Transverse colon (tissue), 4 donors: ENCODE measurements around the gene TM6SF1.

Experiments
- EP300 ChIP-seq: sonication (generic); formaldehyde crosslinking; IDR thresholded peaks from one replicate; pipeline ENCODE4 v1.6.1; 2017; ENCODE audit warnings: antibody characterized with exemption, low read depth
- POLR2A ChIP-seq: fragments of 450-650 bp; IDR thresholded peaks from one replicate; pipeline ENCODE4 v1.6.1; 2016; ENCODE audit warnings: antibody characterized with exemption, mild to moderate bottlenecking, moderate library complexity
- POLR2AphosphoS5 ChIP-seq, 3 donors: sonication (generic); formaldehyde crosslinking; IDR thresholded peaks; one replicate each; pipeline ENCODE4 v1.6.1; 2016; ENCODE audit warnings: antibody characterized with exemption in 3 of 3
- TF ChIP-seq, protein P1 (sequence below), 5 experiments: fragments of 200-600 bp in 3 of 5; fragments of 450-650 bp in 2 of 5; sonication (generic) in 3 of 5; IDR thresholded peaks; 1 replicate in 2 of 5; 2 replicates in 3 of 5; pipeline ENCODE4 v1.5.1; 2016 to 2017; ENCODE audit warnings: antibody characterized with exemption in 5 of 5, inconsistent platforms in 3 of 5, mild to moderate bottlenecking in 2 of 5, moderate library complexity in 1 of 5

DNA sequence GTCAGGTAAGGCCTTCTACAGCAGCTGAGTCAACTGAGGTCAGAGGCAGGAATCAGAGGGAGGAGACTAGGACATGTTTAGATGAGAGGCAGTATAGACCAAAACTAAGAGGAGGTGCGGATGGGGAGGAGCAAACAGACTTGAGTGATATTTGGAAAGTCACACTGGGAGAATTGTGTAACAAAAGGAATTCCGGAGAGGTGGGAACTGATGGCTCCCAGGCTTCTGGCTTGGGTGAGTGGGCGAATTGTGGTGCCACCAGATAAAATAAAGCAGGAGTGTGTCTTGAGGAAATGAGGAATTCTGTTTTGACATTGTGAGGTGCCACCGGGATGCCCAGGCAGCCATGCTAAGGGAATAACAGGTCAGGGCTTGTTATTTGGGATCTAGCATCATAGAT lies 3.3 kb upstream of the TM6SF1 start:
- TF ChIP-seq POLR2A (no peak), EP300 (no peak), POLR2AphosphoS5 (IDR thresholded peaks at IDR 0.05) (no peak)
- TF ChIP-seq, protein P1, sequence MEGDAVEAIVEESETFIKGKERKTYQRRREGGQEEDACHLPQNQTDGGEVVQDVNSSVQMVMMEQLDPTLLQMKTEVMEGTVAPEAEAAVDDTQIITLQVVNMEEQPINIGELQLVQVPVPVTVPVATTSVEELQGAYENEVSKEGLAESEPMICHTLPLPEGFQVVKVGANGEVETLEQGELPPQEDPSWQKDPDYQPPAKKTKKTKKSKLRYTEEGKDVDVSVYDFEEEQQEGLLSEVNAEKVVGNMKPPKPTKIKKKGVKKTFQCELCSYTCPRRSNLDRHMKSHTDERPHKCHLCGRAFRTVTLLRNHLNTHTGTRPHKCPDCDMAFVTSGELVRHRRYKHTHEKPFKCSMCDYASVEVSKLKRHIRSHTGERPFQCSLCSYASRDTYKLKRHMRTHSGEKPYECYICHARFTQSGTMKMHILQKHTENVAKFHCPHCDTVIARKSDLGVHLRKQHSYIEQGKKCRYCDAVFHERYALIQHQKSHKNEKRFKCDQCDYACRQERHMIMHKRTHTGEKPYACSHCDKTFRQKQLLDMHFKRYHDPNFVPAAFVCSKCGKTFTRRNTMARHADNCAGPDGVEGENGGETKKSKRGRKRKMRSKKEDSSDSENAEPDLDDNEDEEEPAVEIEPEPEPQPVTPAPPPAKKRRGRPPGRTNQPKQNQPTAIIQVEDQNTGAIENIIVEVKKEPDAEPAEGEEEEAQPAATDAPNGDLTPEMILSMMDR (IDR thresholded peaks at IDR 0.05): no peak
